ENCODE measurements around the gene CD69.

The CD69 gene

GRCh38 chr12:9760699-9761418 is at the start of gene CD69:
Gene CD69 (minus strand): TSS chr12:9760901. CDS start chr12:9760820, 81 bp downstream.
- peak; percentile 59 to 72 for DNase-seq (ENCODE audit: low read depth in 2 of 2, low spot score in 1 of 2)

GRCh38 chr12:9809866-9810265 is 49.2 kb upstream of the CD69 start:
- no peak for DNase-seq (ENCODE audit: low read depth in 2 of 2, low spot score in 1 of 2)

DNA sequence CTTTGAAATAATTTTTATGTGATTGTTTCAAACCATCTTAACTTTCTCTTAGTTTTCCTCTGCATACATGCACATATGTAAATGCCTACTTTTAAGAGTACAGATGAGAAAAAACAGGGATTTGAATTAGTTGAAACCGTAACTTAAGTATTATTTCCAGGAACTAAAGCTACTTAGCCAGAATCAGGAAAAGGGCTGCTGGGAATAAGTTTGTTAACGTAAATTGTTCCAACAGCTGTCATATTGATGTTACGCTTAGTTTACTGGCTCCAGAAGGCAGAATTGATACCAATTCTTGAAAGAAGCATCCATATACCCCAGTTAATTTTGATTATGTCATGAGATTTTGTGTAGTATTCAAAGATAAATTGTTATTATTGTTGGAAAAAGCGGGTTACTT is 48.6 kb upstream of the CD69 start:
- DNase-seq (ENCODE audit: low read depth in 2 of 2, low spot score in 1 of 2): no peak

- DNase-seq (ENCODE audit: low read depth in 2 of 2, low spot score in 1 of 2): no peak
Observed at GRCh38 chr12:9808504-9808903, 47.8 kb upstream of the CD69 start.

DNA sequence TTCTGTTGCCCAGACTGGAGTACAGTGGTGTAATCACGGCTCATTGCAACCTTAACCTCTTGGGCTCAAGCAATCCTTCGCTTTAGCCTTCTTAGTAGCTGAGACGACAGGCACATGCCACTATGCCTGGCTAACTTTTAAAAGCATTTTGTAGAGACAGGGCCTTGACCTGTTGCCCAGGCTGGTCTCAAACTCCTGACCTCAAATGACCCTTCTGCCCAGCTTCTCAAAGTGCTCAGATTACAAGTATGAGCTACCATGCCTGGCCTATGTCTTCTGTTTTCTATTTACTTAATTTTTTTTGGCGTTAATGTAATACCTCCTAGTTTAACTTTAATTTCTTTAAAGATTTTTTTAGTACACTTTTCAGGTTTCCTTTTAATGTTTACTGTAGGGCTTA is 46.0 kb upstream of the CD69 start:
- no peak for DNase-seq (ENCODE audit: low read depth in 2 of 2, low spot score in 1 of 2)

GRCh38 chr12:9805883-9806282 is 45.2 kb upstream of the CD69 start:
- DNase-seq (ENCODE audit: low read depth in 2 of 2, low spot score in 1 of 2): no peak

DNA sequence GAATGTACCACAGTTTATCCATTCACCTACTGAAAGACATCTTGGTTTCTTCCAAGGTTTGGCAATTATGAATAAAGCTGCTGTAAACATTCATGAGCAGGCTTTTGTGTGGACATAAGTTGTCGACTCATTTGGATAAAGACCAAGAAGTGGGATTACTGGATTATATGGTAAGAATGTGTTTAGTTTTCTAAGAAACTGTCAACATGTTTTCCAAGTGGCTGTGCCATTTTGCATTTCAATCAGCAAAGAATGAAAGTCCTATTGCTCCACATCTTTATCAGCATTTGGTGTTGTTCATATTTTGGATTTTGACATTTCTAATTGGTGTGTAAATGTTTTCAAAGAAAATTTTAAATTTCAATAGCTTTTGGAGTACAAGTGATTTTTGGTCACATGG is 39.3 kb upstream of the CD69 start:
- DNase-seq (ENCODE audit: low read depth in 2 of 2, low spot score in 1 of 2): no peak

DNA sequence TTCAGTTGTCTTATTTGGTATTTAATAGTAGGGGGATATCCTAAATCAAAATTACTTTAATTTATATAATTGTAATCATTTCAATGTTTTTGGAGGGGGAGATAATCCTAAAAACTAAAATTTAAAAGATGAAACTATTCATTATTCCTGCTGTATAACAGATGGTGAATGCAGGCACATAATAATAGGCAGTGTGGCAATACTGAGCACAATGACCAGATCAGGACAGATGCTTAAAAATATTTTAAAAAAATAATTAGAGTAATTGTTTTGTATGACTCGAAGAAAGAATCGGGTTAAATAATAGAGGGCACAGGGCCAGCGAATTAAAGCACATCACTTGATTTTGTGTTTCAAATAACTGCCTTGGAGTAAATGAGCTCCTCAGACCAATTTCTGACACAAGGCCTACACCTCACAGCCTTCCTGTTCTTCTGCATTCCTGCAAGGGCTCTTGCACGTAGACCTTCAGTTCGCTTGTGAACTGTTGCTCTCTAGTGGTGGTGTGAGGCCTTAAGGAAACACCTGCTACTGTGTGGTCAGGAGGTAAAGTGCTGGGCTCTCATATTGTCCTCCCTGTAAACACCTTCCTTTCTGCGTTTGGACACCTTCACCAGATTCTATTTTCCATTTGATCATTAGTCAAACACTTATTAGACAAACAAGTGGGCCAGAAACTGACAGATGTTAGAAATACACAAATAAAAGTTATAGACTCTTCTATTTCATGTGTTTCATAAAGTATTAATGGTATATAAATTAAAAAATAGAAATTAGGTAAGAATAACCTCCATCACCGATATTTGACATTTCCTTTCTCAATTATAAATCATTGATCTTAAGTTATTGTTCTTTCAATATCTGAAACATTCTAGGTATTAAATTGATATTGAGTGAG is 37.3 kb upstream of the CD69 start:
- peak; percentile 22 to 43 for DNase-seq (ENCODE audit: low read depth in 2 of 2, low spot score in 1 of 2)

DNA sequence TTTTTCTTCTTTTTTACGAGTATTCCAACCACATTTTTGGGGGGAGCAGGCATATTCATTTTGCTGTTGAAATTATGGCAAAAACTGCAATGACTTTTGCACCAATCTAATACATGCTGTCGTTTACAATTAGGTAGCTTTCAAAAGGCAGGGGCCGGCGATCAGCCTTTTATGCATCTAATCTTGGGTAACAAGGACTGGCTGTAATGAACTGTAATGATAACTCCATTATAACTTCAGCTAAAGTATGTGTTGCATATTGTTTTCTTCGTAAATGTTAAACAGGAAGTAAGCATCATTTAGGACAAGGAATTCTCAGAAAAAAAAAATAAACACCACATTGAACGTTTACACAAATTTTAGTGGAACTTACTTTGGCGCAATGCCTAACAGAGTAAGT is 36.3 kb upstream of the CD69 start:
- DNase-seq (ENCODE audit: low read depth in 2 of 2, low spot score in 1 of 2): no peak

DNA sequence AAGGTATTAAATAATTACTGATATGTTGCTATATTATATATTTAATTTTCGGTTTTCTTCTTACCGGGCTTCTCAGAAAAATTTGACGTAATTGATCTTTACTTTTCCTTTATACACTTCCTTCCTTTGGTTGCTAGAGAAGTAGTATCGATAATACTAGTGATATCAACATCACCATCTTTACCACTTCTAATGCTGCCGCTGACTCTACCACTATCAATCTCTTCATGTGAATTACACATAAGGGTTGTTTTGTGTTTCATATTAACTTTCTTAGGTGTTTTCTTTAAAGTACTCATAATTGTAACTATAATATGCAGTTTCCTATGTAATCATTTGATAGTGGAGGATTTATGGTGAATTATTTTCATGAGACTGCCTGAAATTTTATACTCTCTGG is 35.6 kb upstream of the CD69 start:
- DNase-seq (ENCODE audit: low read depth in 2 of 2, low spot score in 1 of 2): no peak

GRCh38 chr12:9795945-9796344 is 35.2 kb upstream of the CD69 start:
- DNase-seq (ENCODE audit: low read depth in 2 of 2, low spot score in 1 of 2): no peak

GRCh38 chr12:9794484-9795093 is 33.9 kb upstream of the CD69 start:
- no peak for DNase-seq (ENCODE audit: low read depth in 2 of 2, low spot score in 1 of 2)

DNA sequence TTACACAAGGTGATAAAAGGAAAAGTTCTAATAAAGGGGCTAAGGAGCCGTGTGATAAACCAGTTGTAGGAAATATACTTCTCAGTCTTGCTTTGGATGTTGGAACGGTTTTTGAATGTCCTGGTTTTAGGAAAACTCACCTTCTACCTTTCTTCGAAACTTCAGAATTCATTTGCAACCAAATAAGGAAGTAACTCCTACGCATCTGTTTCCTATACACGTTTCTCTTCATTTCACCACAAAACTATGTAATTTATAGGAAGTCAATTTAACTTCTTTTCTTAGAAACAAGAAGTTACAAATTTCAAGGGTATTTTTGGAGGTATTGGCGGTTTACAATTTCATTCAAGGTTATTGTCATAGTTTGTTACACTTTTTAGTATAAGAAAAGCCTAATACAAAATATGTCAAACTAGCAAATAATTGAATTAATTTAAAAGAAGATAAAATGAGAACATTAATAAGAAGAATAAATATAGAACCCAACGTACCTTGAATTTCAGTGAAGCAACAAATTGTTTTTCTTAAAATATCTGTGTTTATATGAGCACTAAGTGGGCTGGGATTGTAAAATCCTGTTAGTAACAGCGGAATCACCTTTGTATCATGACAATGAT is 33.2 kb upstream of the CD69 start:
- no peak for DNase-seq (ENCODE audit: low read depth in 2 of 2, low spot score in 1 of 2)

- no peak for DNase-seq (ENCODE audit: low read depth in 2 of 2, low spot score in 1 of 2)
Observed at GRCh38 chr12:9792961-9793617, 32.4 kb upstream of the CD69 start.

GRCh38 chr12:9792185-9792900 is 31.6 kb upstream of the CD69 start:
- no peak for DNase-seq (ENCODE audit: low read depth in 2 of 2, low spot score in 1 of 2)

- no peak for DNase-seq (ENCODE audit: low read depth in 2 of 2, low spot score in 1 of 2)
Observed at GRCh38 chr12:9786726-9787717, 26.3 kb upstream of the CD69 start.

- DNase-seq (ENCODE audit: low read depth in 2 of 2, low spot score in 1 of 2): no peak
Observed at GRCh38 chr12:9784816-9785215, 24.1 kb upstream of the CD69 start.

GRCh38 chr12:9784326-9784725 is 23.6 kb upstream of the CD69 start:
- no peak for DNase-seq (ENCODE audit: low read depth in 2 of 2, low spot score in 1 of 2)

Data from stimulated activated CD8-positive, alpha-beta memory T cell treated with anti-CD3 and anti-CD28 coated beads, Interleukin-4, amount 100 ng/mL, for 4 hours (primary cell).